Activated CD4-positive, alpha-beta T cell treated with anti-CD3 and anti-CD28 coated beads for 1 hour (primary cell): ENCODE data around the gene CEP104.

Experiments used
- DNase-seq: peaks from one replicate; pipeline ENCODE4 v3.0.0-alpha.2; 2020

CEP104 gene

GRCh38 chr1:3864884-3865283, 7.9 kb upstream of the CEP104 start:
- no peak for DNase-seq

DNA sequence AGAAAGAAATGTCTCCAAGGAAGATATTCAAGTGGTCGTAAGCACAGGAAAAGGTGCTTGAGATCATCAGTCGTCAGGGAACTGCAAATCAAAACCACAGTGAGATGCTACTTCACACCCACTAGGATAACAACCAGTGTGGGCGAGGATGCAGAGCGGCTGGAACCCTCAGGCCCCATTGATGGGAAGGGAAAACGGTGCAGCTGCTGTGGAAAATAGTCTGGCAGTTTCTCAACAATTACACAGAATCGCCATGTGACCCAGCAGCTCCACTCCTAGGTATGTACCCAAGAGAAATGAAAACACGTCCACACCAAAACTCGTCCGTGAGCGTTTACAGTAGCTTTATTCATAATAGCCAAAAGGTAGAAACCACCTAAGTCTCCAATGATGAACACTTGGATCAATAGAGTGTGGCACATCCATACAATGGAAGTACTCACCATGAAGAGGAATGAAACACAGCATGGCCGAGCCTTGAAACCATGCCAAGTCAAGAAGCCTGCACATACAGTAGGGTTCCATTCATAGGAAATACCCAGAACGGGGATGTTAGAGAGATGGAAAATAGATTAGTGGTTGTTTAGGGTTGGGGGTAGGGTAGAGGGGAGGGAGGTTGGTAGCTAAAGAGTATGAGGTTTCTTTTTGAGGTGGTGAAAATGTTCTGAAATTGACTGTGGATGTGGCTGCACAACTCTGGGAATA, 6.4 kb upstream of the CEP104 start:
- DNase-seq, result no peak

DNA sequence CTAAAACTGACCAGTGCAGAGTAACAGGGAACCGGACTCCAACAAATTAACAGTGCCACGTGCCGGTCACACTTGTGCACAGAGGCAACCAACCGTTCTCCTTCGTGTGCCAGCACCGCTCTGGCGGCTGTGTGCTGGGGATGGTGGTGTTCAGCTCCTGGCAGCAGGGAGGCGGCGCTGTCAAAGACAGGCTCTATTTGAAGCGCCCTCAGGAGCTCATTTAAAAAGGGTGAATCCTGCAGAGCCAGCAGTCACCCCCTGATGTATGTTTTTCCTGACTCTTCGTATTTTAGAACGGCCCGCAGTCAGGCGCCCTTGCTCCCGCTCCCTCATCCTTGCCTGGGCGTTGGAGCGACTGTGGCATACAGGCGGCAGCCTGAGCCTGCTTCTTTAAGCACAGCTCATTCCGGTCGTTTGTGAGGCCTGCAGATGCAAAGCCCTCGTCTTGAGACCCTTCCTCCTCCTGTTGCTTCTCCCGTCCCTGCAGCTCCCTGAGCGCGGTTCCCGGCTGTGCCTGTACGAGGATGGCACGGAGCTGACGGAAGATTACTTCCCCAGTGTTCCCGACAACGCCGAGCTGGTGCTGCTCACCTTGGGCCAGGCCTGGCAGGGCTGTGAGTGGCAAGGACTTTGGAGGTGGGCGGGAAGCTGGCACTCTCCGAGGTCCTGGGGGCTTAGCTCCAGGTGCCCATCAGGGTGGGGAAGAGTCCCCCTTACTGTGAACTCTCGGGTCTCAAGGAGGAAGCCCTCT, 1.4 kb upstream of the CEP104 start:
- DNase-seq, result no peak

GRCh38 chr1:3857791-3858129, 749 bp upstream of the CEP104 start:
- DNase-seq, result no peak

- DNase-seq, result no peak
Measured at GRCh38 chr1:3852711-3853485, 4.1 kb downstream of the CEP104 start.

DNA sequence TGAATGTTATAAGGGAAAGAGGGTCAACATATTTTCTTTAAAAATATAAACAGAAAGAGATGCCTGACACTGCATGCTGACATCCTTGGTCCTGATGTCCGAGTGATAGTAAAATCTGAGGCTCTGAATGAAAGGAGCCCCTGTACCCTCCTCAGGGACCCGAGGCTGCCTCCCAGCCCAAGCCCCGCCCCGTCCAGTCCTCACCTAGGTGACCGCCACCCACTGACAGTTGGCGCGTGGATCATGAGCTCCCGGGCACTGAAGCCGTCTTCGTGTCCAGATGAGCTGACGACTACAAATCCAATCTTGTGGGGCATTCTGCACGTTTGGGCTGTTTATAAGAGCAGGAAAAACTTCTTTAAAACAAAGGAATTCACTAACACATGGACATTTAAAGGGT, 4.9 kb downstream of the CEP104 start:
- DNase-seq, result no peak

DNA sequence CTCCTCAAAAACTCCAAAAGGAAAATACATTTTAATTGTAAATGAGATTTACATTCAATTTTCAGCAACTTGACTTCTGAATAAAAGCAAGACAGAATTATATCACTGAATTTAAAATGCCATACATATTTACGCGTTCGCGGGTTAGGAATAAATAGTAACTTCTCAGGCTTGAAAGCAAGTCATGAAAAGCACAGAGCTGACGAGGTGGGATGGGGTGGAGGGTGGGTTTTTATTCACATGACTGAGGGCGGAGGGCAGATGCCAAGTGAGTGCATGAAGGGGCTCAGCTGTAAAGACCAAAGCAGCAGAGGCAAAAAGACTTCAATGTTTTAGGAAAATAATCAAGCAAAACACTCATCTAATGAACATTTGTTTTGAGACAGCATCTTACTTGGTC, 5.7 kb downstream of the CEP104 start:
- DNase-seq, result no peak

GRCh38 chr1:3850857-3851256, 6.2 kb downstream of the CEP104 start:
- no peak for DNase-seq

DNA sequence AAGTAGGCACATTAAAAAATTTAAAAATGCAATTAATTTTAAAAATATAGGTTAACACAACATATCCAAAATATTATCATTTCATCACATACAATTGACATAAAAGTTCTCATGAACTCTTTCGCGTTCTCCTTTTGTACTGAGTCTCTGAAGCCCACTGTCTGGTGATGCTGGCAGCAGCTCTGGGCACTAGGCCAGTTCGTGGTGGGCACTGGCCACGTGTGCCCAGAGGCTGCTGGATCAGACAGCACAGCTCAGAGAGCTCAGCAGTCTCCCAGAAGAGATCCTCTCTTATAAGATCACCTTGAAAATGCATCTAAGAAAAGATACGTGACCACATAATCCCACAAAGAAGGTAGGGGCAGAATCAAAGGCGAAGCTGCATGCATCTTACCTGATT, 9.9 kb downstream of the CEP104 start:
- DNase-seq, result no peak

GRCh38 chr1:3846541-3846940, 10.5 kb downstream of the CEP104 start:
- DNase-seq, result no peak

GRCh38 chr1:3842912-3843311, 14.1 kb downstream of the CEP104 start:
- no peak for DNase-seq

DNA sequence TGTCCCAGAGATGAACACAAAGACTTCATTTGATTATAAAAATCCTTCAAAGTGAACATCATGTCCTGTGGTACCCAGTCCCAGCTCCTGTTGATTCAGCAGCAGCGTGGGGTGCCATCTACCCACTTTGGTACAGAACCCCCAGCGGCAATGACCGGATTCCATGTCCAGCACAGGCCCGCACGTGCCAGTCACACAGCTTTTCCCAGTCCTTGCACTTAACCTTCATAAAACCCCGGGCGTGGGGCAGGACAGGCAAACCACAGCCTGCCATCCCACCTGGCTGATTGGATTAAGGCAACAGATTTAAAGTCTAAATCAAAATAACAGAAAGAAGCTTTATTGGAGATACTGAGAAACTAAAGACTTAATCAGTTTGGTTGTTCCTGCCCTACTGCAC, 15.5 kb downstream of the CEP104 start:
- DNase-seq, result no peak

DNA sequence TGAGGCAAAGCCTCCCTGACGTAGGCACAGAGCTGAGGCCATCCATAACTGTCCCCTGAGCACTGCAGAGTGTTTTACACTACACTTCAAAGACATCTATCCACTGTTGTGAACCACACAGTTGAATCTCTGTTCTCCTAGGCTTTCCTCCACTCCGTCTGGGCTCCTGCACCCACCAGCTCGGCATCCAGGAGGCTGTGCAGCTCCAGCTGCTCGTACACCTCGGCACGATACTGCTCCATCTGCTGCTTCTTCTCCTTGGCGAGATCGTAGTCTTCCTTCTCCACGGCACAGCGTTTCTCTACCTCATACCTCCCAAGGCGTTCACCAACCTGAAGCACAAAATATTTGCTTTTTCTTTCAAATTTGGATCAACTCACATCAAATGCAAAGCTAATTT, 18.2 kb downstream of the CEP104 start:
- DNase-seq, result no peak

- no peak for DNase-seq
Measured at GRCh38 chr1:3837685-3838084, 19.3 kb downstream of the CEP104 start.

DNA sequence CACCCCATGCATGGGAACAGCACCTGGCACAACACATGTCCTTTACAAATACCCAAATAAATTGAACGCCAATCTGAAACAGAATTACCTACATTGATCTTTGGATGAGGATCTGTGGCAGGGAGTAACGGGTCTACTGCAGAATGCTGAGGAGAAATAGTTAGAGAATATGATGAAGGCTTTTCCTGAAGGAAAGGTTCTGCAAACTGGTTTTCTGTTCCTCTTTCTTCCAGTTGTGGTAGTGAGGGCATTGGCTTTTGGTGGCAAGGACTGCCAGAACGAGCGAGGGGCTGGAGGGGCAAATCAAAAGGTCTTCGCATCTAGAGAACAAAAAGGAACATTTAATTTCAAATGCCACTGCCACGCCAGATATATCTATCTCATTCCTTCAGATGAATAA, 19.8 kb downstream of the CEP104 start:
- DNase-seq, result no peak

- DNase-seq, result no peak
Measured at GRCh38 chr1:3836421-3836820, 20.6 kb downstream of the CEP104 start.

DNA sequence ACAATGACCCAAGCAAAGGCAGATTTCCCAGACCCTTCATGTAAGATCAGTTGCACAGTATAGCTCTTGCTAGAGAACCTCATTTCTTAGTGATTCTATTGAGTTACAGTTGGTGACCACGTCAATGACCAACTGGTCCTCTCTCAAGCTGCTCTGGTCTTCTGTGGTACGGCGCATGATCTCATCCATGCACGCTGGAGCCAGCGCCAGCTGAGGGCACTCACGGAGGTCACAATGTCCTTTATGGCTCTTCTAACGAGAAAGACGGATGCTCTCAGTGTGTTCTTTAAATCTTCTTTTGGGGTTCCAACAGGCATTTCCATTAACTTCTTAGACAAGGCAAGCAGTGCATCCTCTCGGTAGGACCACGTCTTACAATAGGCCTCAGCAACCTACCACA, 22.3 kb downstream of the CEP104 start:
- no peak for DNase-seq

DNA sequence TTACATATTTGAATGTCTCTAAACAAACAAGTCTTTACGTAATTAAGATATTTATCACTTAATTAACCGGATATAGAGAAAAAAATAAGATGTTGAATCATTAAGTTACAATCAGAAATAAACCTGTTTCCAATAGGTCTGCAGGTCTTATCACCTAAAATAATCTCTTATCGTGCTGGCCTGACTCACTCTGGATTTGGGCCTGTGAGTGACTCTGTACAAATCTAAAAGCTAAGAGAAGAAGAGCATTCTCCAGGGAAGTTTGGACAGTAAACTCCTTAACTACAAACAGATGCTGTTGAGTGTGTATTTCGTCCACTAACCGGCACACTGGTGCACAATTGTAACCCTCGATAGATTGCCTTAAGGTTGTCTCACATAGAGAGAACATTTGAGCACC, 25.3 kb downstream of the CEP104 start:
- no peak for DNase-seq

GRCh38 chr1:3828391-3828790, 28.6 kb downstream of the CEP104 start:
- no peak for DNase-seq

DNA sequence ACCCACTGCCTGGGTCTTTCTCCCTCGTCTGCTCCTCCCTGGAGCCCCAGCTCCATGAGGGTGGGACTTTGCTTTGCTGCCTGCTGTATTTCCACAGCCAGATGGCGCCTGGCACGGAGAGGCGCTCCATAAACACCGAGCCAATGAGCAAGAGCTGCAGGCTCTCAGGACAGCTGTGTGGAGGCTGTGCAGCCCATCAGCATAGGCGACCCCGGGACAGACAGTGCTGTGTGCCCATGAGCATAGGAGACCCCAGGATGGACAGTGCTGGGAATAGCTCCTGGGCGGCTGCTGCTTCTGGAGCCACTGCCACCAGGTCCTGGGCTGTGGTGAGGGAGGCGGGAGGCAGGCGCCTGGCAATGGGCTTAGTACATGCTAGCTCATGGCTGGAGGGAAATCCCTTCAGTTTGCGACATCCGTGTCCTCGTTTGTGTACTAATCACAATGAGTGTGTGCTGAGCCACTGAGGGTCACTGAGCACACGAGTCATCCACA, 29.2 kb downstream of the CEP104 start:
- DNase-seq, result no peak

DNA sequence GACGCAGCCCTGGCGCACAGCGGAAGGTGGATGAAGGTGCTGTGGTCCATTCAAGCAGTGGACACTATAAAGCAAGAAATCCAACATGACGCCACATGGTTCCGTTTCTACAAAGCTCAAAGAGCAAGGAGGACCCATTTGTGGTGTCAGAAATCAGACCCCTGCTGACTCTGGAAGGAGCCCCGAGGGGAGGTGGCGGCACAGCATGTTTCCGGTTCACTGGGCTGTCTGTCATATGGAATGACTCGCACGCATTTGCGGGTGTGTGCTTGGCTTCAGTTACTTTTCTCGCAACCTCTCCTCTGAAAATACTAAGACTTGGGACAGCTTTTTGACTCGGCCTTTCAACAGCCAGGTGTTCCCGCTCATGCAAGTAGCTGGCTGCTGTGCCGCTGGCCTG, 31.7 kb downstream of the CEP104 start:
- no peak for DNase-seq

DNA sequence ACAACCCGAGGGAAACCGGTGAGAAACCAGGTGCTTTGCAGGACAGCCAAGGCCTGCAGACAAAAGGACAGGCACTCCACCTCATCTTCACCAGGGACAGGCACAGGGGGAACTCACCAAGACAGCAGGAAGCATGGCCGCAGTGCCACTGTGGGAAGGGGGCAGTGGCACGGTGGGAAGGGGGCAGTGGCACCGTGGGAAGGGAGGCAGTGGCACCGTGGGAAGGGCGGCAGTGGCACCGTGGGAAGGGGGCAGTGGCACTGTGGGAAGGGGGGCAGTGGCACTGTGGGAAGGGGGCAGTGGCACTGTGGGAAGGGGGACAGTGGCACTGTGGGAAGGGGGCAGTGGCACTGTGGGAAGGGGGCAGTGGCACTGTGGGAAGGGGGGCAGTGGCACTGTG, 32.4 kb downstream of the CEP104 start:
- no peak for DNase-seq

DNA sequence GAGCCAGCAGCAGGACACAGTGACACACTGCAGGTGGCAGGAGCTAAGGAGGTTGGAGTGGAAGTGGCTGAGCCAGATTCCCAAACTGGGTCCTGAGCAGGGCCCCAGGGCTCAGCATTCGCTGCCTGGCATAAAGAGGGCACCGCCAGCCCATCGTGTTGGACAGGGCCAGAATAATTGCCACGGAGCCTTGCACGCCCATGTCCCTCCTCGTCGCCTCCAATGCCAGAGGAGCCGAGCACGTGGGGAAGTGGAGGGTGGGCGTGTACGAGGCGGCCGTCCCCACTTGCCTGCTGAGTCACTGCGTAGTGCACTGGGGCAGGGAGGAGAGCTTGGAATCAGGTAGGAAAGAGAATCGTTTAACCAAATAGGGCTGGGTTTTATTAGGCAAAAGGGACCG, 34.6 kb downstream of the CEP104 start:
- DNase-seq, result no peak

DNA sequence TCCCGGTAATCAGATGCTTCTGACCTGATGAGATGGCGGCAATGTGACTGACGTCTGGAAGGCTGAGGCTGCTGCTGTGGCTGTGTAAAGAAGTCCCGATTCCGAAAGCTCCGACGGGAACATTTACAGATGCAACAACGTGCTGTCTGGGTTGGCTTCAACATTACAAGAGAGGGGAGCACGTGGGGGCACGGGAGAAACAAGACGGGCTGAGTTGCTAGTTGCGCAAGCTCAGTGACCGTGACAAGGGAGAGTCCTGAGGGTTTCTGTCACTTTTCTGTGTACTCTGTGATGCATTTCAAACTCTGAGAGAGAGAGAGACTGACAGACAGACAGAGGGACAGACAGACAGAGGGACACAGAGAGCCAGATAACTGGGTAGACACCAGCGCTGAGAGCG, 35.1 kb downstream of the CEP104 start:
- no peak for DNase-seq
